LHCN-M2 (cell line): Measurements from ENCODE around the gene RNF112. TPM values are rescaled to one million over a fixed set of nuclear protein-coding genes. Genes with fewer than 3 reads are reported as not detected.

Experiments
- DNase-seq: peaks from one replicate; pipeline ENCODE4 v3.0.0-alpha.2; 2012; ENCODE audit warnings: low read depth
- polyA plus RNA-seq: library from polyadenylated mRNA; unstranded; fragments of >200 nt; gene quantifications from one replicate; pipeline ENCODE4 v1.2.1, GENCODE V29; 2012; ENCODE audit warnings: missing spikeins
- total RNA-seq: library from RNA; depleted of rRNA; stranded (reverse); fragments of >200 nt; gene quantifications from 2 replicates; pipeline ENCODE4 v1.2.3, GENCODE V29; 2014; rRNA removed

The RNF112 gene, protein sequence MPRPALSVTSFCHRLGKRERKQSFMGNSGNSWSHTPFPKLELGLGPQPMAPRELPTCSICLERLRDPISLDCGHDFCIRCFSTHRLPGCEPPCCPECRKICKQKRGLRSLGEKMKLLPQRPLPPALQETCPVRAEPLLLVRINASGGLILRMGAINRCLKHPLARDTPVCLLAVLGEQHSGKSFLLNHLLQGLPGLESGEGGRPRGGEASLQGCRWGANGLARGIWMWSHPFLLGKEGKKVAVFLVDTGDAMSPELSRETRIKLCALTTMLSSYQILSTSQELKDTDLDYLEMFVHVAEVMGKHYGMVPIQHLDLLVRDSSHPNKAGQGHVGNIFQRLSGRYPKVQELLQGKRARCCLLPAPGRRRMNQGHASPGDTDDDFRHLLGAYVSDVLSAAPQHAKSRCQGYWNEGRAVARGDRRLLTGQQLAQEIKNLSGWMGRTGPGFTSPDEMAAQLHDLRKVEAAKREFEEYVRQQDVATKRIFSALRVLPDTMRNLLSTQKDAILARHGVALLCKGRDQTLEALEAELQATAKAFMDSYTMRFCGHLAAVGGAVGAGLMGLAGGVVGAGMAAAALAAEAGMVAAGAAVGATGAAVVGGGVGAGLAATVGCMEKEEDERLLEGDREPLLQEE
- 0.06 TPM in 1 of 2 replicates, not detected in the other for total RNA-seq
- polyA plus RNA-seq: 0.06 TPM

DNA sequence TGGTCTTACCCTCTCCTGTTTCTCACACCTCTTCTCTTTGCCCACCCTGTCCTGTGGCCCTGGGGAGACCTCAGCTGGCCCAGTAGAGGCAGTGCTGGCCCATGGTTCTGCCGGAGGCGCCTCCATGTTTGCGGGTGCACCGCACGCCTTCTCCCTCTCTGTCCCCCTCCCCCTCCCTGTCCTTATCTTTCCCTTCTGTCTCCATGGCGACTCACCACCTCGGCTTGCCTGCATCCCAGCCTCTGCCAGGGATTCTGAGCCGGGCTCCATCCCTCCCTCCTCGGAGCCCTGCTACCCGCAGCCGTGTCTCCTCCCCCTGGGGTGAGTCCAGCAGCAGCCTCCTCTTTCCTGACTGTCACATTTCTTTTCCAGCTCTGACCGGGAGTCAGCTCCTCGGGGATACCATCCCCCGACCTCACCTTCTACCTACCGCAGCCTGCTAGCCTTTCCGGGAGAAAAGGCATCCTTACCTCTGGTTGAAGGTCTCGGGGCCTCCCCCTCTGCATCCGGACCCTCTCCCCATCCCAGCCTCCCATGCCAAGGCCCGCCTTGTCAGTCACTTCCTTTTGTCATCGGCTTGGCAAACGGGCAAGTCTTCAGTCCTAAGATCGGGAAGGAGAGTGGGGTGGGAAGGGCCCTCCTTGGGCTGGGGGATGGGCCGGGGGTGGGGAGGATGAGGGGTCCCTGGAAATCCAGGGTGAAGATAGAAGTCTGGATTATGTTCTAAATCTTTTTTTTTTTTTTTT is at the start of gene RNF112:
RNF112 (plus strand) TSS at position 358 of the 746 bp plus-strand sequence; CDS start at position 535, 177 bp downstream.
- DNase-seq: no peak

DNA sequence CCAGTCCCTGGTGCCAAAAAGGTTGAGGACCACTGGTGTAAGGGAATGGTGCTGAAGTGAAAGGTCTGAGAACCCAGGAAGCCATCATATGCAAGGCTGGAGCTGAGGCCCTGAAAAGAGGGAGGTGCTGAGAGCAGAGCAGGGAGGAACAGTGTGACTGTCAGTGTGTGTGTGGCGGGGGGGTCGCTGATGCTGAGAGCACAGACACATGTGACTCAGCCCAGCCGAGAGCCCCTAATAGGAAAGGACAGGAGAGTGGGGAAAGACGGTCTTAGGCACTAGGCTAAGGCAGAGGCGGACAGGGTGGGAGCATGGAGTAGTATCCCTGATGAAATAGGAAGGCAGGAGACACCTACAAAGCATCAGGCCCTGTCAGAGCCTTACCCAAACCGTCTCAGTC is 49.7 kb upstream of the RNF112 start:
- DNase-seq: no peak

DNA sequence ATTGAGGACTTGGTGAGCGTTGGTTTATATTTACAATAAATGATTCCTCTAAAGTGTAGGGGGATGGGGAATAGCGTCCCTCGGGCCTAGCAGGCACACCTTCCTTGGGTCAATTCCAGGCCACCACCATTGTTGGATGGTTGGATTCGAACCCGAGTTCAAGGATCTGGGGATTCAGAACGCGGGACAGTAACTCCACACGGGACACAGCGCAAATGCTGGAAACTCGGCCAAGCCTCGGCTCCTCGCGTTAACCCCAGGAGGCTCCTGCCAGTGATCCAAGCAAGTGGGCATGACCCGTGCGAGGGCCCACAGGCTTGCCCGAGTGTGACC is 49.1 kb upstream of the RNF112 start:
- no peak for DNase-seq

DNA sequence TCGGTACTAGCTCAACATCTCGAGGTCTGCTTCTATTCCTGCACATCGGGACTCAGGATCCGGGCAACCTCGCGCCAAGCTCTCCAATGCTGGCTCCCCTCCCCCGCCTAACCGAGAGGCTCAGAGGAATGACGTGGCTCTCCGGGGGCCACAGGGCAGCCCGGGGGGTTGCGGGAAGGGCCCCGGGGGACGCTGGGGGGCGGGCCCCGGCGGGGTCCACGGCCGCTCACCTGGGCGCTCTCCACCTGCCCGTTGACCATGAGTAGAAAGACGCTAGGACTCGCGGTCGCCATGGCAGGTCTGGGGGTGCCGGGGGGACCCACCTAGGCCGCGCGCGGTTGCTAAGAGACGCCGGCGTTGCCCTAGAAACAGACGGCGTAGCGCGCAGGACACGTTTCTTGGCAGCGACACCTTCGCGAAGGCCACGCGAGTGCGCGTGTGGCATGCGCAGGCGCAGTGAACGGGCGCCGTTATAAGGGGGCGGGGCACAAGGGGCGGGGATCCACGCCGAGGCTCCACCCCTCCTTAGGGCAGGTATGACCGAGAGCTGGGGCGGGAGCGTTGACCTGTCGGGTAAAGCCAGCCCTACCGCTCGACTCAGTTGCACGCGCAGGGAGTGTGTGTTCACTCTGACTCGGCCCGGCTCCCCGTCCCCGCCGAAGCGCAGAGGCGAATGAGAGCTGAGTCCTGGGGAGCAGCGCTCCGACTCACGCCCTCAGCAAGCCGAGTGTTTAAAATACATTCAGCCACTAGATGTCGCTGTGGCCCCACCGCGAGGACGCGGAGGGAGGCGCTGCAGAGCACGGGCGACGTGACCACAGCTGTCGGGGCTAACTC is 48.5 kb upstream of the RNF112 start, which contains the start of gene B9D1:
B9D1 (minus strand) TSS at position 447 of the 837 bp plus-strand sequence; CDS start at position 293, 154 bp downstream.
- DNase-seq: peak; percentile 88

DNA sequence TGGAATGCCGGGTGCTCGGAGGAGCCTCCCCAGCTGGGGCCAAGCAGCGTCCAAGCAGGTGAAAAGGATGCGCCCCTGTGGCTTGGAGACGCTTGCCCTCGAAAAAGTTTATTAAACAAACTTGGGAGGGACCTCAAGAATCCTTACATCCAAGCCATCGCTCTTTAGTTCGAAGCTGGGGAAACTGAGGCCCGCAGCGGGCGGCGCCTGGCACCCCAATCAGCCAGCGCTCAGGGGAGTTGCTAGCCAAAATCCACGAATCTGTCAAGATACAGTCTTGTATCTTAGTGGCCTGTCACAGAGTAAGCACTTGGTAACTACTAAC is 48.0 kb upstream of the RNF112 start:
- DNase-seq: no peak

DNA sequence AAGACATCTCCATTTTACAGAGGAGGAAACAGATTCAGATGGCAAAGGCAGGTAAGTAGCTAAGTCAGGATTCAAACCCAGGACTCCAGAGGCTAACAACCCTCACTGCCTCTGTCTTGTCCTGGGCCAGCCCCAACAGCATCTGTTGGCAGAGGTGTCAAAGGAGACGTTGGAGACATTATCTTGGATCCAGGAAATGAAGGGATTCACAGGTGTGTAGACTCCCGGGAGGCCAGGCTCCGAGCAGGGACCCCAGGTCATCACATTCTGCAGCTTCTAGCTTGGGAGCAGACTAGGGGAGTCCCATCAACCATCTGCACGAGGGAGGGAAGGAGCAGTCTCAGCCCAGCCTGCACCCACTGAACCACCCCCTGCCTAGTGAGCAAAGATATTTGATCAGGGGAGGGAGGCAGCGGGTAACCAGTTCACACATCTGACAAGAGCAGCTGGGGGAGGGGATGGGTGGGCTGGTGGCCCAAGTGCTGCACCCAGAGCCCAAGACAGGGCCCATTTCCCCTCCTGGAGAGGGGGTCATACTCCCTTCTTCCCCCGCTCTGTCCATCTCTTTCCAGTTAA is 47.5 kb upstream of the RNF112 start:
- DNase-seq: no peak

DNA sequence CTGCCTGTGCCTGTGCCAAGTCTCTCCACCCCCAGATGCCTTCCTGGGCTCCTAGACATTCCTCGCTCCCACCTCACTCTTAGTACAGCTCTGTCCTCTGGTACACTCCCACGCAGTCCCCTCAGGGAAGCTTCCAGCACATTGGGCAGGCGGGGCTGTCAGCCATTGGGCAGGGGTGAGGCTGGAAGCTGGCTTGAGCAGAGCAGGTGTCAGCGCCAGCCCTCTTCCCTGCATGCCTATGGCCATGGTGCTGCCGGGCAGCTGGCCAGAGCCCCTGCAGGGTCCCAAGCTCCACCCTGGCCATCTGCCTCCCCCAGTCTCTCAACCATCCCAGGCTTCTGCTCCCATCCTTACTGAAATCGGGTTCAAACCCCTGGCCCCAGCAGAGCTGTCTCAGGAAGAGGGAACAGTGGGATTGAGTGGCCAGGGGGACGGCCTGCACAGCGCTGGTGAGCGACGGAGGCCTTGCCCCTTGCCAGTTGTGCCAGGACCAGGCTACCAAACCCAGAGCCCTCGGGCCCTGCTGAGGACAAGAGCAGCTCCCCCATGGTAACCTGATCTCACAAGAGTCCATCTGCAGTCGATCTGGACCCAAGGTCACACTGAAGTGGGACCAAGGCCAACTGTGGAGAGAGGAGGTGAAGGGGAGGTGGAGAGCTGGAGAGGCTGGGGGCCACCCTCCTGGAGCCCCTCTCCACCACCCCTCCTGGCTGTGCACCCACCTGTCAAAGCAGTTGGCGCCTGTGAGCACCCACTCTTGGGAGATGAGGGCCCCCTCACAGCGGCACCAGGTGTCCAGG is 46.1 kb upstream of the RNF112 start:
- DNase-seq: no peak

DNA sequence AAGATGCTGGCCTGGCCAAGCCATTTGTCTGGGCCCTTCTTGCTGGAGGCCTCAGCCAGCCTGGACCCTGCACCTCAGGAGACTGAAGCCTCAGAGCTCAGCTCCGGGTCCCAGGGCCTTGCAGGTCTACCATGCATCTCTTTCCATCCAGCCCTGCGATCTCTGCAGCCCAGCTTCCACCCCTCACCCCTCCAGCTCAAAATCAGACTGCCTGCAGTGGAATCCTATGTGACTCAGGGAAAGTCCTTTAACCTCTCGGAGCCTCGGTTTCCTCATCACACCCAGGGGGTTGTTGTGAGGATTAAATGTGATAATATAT is 45.6 kb upstream of the RNF112 start:
- DNase-seq: no peak

DNA sequence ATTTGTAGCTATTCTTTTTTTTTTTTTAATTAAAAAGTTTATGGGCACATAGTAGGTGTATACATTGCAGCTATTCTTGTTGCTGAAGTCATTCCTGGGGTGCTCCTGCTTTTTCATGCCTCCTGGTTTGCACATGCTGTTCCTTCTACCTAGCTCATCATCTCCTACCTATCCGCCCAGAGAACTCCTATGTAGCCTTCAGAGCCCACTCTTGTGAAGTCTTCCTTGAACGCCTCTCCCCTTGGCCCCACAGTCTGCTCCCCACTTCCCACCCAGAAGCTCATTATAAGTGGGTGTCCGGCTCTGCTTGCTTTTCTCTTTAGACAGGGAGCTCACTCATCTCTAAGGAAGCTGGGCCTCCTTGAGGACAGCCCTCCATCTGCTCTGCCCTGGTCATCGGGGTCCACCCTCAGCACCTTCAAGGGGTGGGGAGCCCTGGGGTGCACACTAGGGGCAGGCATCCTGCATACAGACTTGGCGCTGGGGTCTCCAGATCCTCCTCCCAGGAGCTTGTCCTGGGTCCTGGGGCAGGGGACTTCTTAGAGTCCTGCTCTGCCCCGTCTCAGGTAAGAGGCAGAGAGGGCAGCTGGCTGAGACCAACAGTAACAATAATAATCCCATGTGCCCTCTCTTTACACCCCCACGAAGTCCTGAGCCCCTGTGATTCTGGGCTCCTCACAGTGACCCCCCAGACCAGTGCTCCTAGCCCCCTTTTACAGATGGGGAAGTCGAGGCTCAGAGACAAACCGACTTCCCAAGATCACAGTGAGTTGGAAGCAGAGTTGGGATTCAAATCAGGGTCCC is 45.0 kb upstream of the RNF112 start:
- DNase-seq: no peak

DNA sequence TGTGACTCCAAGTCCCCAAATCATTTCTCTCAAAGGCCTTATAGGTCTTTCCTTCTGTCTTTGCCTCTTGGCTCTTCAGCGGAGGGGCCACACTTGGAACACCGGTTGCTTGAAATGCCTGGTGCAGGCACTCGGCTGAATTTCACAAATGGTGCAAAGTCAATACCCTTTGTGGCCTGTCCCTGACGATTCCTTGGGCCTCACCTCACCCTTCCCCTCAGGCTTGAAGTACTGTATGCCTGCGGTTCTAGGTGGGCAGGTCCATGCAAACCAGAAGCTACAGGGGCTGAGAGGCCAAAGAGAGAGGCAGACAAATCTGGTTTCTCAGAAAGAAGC is 44.4 kb upstream of the RNF112 start:
- DNase-seq: no peak

DNA sequence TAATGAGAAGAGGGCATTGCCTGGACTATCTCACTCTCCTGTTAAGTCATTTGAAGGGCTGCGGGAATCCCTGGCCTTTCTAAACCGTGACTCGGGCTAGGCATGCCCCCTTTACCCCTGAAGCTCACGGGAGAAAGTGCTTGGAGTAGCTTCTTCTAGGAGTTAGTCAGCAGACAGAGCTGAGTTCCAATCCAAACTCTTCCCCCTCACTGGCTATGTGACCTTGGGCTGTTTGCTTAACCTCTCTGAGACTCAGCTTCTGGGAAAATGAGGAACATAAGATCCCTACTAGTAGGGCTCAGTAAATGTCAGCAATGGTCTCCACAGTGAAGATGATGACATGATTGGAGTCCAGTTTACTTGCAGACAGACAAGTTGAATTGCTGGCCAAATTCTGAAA is 42.8 kb upstream of the RNF112 start:
- no peak for DNase-seq

DNA sequence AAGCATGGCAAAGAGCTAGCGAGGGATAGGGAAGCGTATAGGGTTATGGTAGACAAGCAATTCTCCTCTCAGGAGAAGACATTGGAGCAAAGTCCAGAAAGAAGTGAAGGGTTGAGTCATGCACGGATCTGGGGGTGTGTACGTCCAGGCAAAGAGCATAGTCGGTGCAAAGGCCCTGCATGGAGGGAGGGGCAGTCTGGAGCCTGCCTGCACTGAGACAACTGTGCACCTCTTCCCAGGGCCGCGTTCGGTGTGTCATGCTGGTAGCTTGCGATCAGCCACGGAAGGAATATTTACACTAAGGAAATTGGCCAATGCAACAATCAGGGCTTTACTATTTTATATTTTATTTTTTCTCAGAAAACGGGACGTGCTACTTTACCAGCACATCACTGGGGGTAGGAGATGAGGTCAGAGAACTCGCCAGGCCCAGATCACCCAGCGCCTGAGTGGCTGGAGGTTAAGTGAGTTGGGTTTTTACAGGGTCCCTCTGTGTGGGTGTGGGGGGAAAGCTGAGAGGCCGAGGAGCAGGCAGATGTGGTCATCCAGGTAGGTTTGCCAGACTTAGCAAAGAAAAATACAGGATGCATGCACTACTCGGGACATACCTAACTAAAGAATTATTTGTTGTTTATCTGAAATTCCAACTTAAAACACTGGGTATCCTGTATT is 41.8 kb upstream of the RNF112 start:
- DNase-seq: no peak

DNA sequence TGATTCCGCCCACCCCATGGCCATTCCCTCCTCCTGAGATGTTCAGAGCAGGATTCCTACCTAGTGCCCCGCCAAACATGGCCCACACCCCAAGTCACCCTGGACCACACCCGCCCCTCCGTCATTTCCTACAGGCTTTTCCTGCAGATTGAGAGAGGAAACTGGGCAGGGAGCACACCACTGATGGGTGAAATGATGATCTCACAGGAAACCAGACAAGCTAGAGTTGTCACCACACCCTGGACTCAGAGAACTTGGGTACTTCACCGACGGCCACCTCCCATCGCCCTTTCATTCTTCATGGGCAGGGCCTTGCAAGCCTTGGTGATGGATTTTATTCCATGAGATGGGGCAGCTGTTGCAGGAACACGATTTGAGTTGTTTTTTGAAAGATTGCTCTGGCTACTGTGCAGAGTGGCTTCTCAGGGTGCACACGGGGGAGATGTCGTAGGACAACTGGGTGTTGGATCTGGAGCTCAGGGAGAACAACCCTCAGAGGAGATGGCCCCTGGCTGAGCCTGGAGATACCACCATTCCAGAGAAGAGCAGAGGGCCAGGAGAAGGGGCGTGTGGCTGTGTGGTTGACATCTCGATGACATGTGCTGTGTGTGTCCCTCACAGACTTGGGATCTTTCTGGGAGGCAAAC is 41.1 kb upstream of the RNF112 start:
- no peak for DNase-seq

DNA sequence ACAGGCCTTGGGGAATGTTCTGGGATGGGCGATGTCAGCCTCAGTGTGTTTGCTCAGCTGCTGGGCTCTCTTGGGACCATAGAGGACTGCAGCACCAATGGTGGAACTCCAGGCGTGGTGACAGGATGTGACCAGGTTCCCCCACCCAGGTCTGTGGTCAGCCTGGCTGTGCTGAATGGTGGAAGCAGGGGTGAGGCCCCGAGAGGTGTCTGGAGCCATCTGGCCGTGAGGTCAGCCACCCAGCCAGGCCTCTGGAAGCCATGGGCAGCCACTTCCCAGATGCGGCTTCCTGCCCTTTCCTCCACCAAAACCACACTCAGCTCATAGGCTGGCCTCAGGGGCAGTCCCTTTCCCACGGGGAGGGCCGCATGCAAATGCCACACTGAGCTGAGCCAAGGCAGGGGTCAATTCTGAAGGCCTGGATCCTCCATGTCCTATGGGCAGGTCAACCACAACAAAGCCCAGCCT is 40.5 kb upstream of the RNF112 start:
- DNase-seq: peak; percentile 89

DNA sequence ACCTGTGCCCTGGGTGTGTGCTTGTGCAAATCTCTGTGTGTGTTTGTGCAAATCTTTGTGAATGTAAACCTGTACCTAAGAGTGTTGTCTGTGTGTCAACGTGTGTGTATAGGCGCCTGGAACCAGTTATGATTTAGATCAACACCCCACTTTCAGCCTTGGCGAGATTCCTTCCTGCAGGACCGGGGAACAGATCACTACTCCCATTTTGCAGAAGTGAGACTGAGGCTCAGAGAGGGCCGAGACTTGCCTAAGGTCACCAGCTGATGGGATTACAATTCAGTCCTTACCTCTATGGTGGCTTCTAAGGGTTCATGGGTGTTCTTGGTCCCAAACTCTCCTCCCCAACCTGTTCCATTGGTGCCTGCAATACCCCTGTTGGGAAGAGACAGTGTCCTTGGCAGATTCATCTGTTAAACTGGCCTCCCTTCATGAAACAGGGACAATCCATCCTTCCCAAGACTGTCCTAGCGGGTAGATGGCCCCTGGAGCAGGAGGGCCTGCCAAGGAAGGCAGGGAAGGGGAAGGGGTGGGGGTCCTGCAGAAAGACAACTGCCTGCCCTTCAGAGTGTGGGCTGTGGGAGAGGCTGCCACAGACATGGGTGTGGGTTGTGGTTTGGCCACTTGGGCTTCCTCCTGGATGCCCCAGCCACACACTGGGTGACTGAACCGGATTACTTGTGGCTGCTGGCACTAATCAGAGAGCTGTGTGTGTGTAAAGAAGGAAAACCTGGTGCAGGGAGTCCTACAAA is 39.6 kb upstream of the RNF112 start:
- DNase-seq: no peak

DNA sequence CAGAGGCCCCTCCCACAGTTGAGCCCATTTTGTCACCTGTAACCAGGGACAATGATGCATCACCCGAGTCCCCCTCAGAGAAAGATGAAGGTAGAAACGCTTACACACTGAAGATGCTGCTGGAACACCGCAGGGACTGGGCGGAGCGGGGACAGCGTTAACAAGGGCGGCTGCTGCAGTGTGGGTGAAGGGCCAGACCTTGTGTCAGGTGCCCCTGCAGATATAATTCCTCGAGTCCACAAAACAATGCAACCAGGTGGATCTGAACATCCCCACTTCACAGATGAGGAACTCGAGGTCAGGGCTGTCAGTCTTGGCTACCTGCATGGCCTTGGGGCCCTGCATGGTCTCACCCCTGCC is 39.0 kb upstream of the RNF112 start:
- DNase-seq: no peak

DNA sequence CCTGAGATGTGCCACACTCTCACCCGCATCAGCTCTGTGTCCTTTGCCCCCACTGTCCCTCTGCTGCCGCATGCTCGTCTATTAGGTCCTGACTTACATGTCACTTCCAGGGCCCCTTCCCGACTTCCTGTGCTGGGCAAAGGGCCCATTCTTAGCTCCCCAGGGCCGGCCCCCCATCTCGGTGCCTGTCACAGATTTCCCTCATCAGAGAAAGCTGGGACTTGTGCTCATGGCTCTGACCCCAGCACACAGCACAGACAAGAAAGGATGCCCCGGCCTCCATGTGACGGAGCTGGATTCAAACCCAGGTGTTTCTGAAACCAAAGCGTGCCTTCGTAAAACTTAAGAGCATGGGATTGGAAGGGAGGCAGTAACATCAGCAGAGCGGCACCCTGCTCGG is 38.6 kb upstream of the RNF112 start:
- DNase-seq: no peak

DNA sequence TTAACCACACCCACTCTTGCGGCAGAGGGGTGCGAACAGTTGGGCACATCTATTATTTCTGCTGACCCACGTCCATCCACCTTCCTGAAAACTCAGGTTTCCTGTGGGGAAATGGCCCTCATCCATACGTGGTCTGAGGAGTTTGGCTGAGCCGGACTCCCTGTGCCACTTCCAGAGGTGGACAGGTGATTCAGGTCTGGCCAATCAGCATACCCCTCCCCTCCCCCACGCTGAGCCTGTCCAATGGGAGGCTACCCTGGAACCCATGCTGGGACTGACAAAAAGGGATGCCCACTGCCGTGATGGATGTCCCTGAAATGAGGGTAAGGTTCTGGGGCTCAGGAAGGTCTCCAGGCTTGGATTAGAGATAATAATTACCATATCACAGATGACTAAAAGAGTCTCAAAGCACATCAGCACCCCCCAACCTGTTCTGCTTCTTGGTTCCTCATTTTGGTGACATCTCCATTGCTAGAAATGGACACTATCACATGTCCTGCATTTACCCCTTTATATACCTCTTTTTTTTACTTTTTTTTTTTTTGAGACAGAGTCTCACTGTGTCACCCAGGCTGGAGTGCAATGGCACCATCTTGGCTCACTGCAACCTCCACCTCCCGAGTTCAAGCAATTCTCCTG is 38.0 kb upstream of the RNF112 start:
- no peak for DNase-seq
